HepG2 (cell line): ENCODE measurements around the gene CCDC177. TPM values are rescaled to one million over a fixed set of nuclear protein-coding genes. Genes with fewer than 3 reads are reported as not detected.

ENCODE experiments used
- ATAC-seq: fragments of 200-7000 bp; cut with Tn5 transposase; 3 replicates; pipeline ENCODE4 v1.9.1; 2020; ENCODE audit warnings: mild to moderate bottlenecking, moderate library complexity
- BruUV-seq: library from RNA; stranded (reverse); fragments of 400-500 nt; replicated peaks from 2 replicates; lab custom pipeline; 2021; lab: Mats Ljungman, UMichigan
- CTCF ChIA-PET: fragments of 300-600 bp; formaldehyde crosslinking; extraction: SDS; loops from one replicate; lab custom pipeline; 2021; ENCODE audit warnings: low total read pairs, inconsistent platforms, low intra/inter-chr PET ratio; lab: Yijun Ruan, JAX
- POLR2A ChIA-PET: fragments of 350-600 bp; sonication (Branson Sonifier 250); formaldehyde crosslinking; loops from one replicate; lab custom pipeline; 2020; ENCODE audit warnings: antibody characterized with exemption, inconsistent platforms; lab: Yijun Ruan, JAX
- DNase-seq: peaks from one replicate; pipeline ENCODE4 v3.0.0-alpha.2; 2015; ENCODE audit warnings: low spot score
- FAIRE-seq: peaks from 3 replicates; lab custom pipeline; 2011; peaks lifted over from hg19 to GRCh38; lab: Jason Lieb, UNC
- H2AFZ ChIP-seq: one replicate; pipeline ENCODE4 v1.6.1; 2011; ENCODE audit warnings: low read length, inconsistent platforms
- H3K27ac ChIP-seq: fragments of 300-600 bp; 3 replicates; pipeline ENCODE4 v1.8.0; 2011; ENCODE audit warnings: mixed run types, mild to moderate bottlenecking, mixed read lengths, low read length, inconsistent platforms; ENCODE audit not compliant: insufficient read depth; ENCODE audit errors: extremely low read length
- H3K27me3 ChIP-seq, 2 experiments: fragments of 200-600 bp in 1 of 2; 2 replicates in 1 of 2; 3 replicates in 1 of 2; pipeline versions ENCODE4 v1.6.0 to v1.8.0; 2011; ENCODE audit warnings: low read length in 2 of 2, mild to moderate bottlenecking in 2 of 2, moderate library complexity in 2 of 2, inconsistent platforms in 1 of 2; ENCODE audit not compliant: insufficient read depth in 2 of 2, control insufficient read depth in 1 of 2
- H3K36me3 ChIP-seq, 2 experiments: fragments of 200-600 bp in 1 of 2; replicated peaks in 1 of 2; 2 replicates in 1 of 2; 3 replicates in 1 of 2; pipeline versions ENCODE4 v1.5.1 to v1.8.0; 2011; ENCODE audit warnings: low read length in 2 of 2, inconsistent platforms in 1 of 2; ENCODE audit not compliant: insufficient read depth in 2 of 2, control insufficient read depth in 1 of 2
- H3K4me1 ChIP-seq: 2 replicates; pipeline ENCODE4 v1.5.1; 2012; ENCODE audit warnings: low read length, inconsistent platforms; ENCODE audit not compliant: insufficient read depth
- H3K4me2 ChIP-seq: 2 replicates; pipeline ENCODE4 v1.6.0; 2011; ENCODE audit warnings: low read depth, low read length, inconsistent platforms
- H3K4me3 ChIP-seq, 3 experiments: fragments of 200-600 bp in 1 of 3; sonication (generic), shearing (Covaris generic) in 1 of 3; replicated peaks in 1 of 3; 2 replicates each; pipeline ENCODE4 v1.5.1; 2011 to 2016; ENCODE audit warnings: low read length in 3 of 3, inconsistent platforms in 2 of 3, low read depth in 2 of 3, mild to moderate bottlenecking in 2 of 3, control low read depth in 1 of 3, mixed read lengths in 1 of 3; ENCODE audit not compliant: insufficient read depth in 1 of 3
- H3K79me2 ChIP-seq: one replicate; pipeline ENCODE4 v1.6.1; 2011; ENCODE audit warnings: low read length, inconsistent platforms; ENCODE audit not compliant: insufficient read depth
- H3K9ac ChIP-seq: 2 replicates; pipeline ENCODE4 v1.6.0; 2011; ENCODE audit warnings: mild to moderate bottlenecking, low read depth, low read length, inconsistent platforms; ENCODE audit not compliant: insufficient read depth
- H3K9me3 ChIP-seq: 2 replicates; pipeline ENCODE4 v1.5.1; 2012; ENCODE audit warnings: mild to moderate bottlenecking, low read length
- H4K20me1 ChIP-seq: 2 replicates; pipeline ENCODE4 v1.6.0; 2011; ENCODE audit warnings: inconsistent platforms, mild to moderate bottlenecking, low read length, moderate library complexity; ENCODE audit not compliant: insufficient read depth
- DR1 ChIP-seq: sonication (generic); formaldehyde crosslinking; IDR thresholded peaks from 2 replicates; pipeline ENCODE4 v1.8.0; 2021; ENCODE audit warnings: mild to moderate bottlenecking, missing genetic modification reagents, inconsistent platforms
- FOXK2 ChIP-seq: fragments of 450-650 bp; IDR thresholded peaks from 2 replicates; pipeline ENCODE4 v1.6.1; 2016
- GABPB1 ChIP-seq: IDR thresholded peaks from 2 replicates; pipeline ENCODE4 v1.6.1; 2016; ENCODE audit warnings: mild to moderate bottlenecking, missing genetic modification reagents, moderate library complexity, missing compliant biosample characterization
- JUNB ChIP-seq: sonication (generic); formaldehyde crosslinking; IDR thresholded peaks from 2 replicates; pipeline ENCODE4 v1.8.0; 2022; ENCODE audit warnings: missing genetic modification reagents, mild to moderate bottlenecking, borderline replicate concordance
- MIER2 ChIP-seq: IDR thresholded peaks from 2 replicates; pipeline ENCODE4 v1.6.1; 2016; ENCODE audit warnings: missing biosample characterization, missing genetic modification reagents
- NCOA2 ChIP-seq: sonication (generic); formaldehyde crosslinking; IDR thresholded peaks from 2 replicates; pipeline ENCODE4 v1.8.0; 2022; ENCODE audit warnings: inconsistent platforms
- NR2F2 ChIP-seq: IDR thresholded peaks from 2 replicates; pipeline ENCODE4 v1.6.1; 2012; ENCODE audit warnings: low read depth, inconsistent platforms, borderline replicate concordance
- SOX6 ChIP-seq, 2 experiments: fragments of 450-650 bp in 1 of 2; sonication (generic) in 1 of 2; formaldehyde crosslinking in 1 of 2; IDR thresholded peaks; 2 replicates each; pipeline versions ENCODE4 v1.4.0 to v1.6.1; 2017 to 2020; ENCODE audit warnings: antibody characterized with exemption in 1 of 2, mild to moderate bottlenecking in 1 of 2, missing genetic modification reagents in 1 of 2
- SP2 ChIP-seq: sonication (generic); formaldehyde crosslinking; IDR thresholded peaks from 2 replicates; pipeline ENCODE4 v1.5.1; 2020; ENCODE audit warnings: mild to moderate bottlenecking, missing genetic modification reagents
- SYNCRIP ChIP-seq: fragments of 200-400 bp; formaldehyde crosslinking; IDR thresholded peaks from 2 replicates; pipeline ENCODE4 v1.6.1; 2018; ENCODE audit warnings: mild to moderate bottlenecking, low read depth, low read length; ENCODE audit not compliant: insufficient read depth
- ZNF570 ChIP-seq: sonication (generic); formaldehyde crosslinking; IDR thresholded peaks from 2 replicates; pipeline ENCODE4 v1.4.0; 2020; ENCODE audit warnings: mild to moderate bottlenecking, missing genetic modification reagents, borderline replicate concordance
- ZNF614 ChIP-seq: IDR thresholded peaks from 2 replicates; pipeline ENCODE4 v1.6.1; 2018; ENCODE audit warnings: missing biosample characterization, missing genetic modification reagents, inconsistent platforms, borderline replicate concordance
- ZNF747 ChIP-seq: sonication (generic); formaldehyde crosslinking; IDR thresholded peaks from 2 replicates; pipeline ENCODE4 v1.8.1; 2023; ENCODE audit warnings: missing genetic modification reagents, mild to moderate bottlenecking, borderline replicate concordance
- ZNF879 ChIP-seq: sonication (generic); formaldehyde crosslinking; IDR thresholded peaks from 2 replicates; pipeline ENCODE4 v1.8.1; 2023; ENCODE audit warnings: missing genetic modification reagents
- ZZZ3 ChIP-seq: sonication (generic); formaldehyde crosslinking; IDR thresholded peaks from 2 replicates; pipeline ENCODE4 v1.4.0; 2020; ENCODE audit warnings: missing genetic modification reagents, mild to moderate bottlenecking, borderline replicate concordance
- WGBS: methylation state at CpG from one replicate; pipeline ENCODE4 v1.1.6; 2017; ENCODE audit warnings: low lambda C conversion rate; 5-methylcytosine and 5-hydroxymethylcytosine counted together
- in situ Hi-C: cut with HindIII; loops from 2 replicates; pipeline ENCODE4 v1.10.0; 2017; ENCODE audit warnings: low pct_unique_long_range_greater_than_20kb; ENCODE audit not compliant: extremely low pct_ligation_motif_present
- intact Hi-C: fragments of 100-400 bp; cut with micrococcal nuclease; formaldehyde crosslinking; loops from one replicate; pipeline ENCODE4 v1.10.0; 2022; ENCODE audit not compliant: unreplicated experiment
- polyA plus RNA-seq, 8 experiments: library from polyadenylated mRNA; depleted of rRNA in 3 of 8; stranded (reverse) in 7 of 8; unstranded in 1 of 8; fragments of >200 nt; fragmentation: Illumina TruSeq in 4 of 8; extraction: Trizol in 4 of 8; gene quantifications; 2 replicates each; pipeline versions ENCODE4 v1.2.1 to v1.2.3, GENCODE V29; 2011 to 2016; ENCODE audit warnings: low read depth in 4 of 8, missing spikeins in 1 of 8, mixed read lengths in 1 of 8; ENCODE audit not compliant: insufficient read depth in 1 of 8
- total RNA-seq, 5 experiments: library from RNA; depleted of rRNA; stranded (reverse); fragments of >200 nt; fragmentation: Illumina TruSeq; extraction: Trizol; gene quantifications; 2 replicates each; pipeline ENCODE4 v1.2.3, GENCODE V29; 2016; ENCODE audit warnings: low read depth in 1 of 5
- TF ChIP-seq, protein P1 (sequence below): sonication (generic); formaldehyde crosslinking; IDR thresholded peaks from 2 replicates; pipeline ENCODE4 v1.4.0; 2020; ENCODE audit warnings: missing genetic modification reagents
- TF ChIP-seq, protein P2 (sequence below): sonication (generic); formaldehyde crosslinking; conservative IDR thresholded peaks from 2 replicates; pipeline ENCODE4 v1.4.0; 2020; ENCODE audit warnings: missing genetic modification reagents
- TF ChIP-seq, protein P3 (sequence below): sonication (generic); formaldehyde crosslinking; IDR thresholded peaks from 2 replicates; pipeline ENCODE4 v1.8.0; 2022; ENCODE audit warnings: mild to moderate bottlenecking, missing genetic modification reagents; ENCODE audit not compliant: insufficient replicate concordance
- TF ChIP-seq, protein P4 (sequence below): sonication (generic); formaldehyde crosslinking; IDR thresholded peaks from 2 replicates; pipeline ENCODE4 v1.5.0; 2020; ENCODE audit warnings: missing genetic modification reagents, mild to moderate bottlenecking, borderline replicate concordance

The CCDC177 gene
- total and polyA plus RNA-seq, 2 of the 13 experiments (the other 11 are each of a cell fraction or from before 2014, with no cell fraction given) = not detected

DNA sequence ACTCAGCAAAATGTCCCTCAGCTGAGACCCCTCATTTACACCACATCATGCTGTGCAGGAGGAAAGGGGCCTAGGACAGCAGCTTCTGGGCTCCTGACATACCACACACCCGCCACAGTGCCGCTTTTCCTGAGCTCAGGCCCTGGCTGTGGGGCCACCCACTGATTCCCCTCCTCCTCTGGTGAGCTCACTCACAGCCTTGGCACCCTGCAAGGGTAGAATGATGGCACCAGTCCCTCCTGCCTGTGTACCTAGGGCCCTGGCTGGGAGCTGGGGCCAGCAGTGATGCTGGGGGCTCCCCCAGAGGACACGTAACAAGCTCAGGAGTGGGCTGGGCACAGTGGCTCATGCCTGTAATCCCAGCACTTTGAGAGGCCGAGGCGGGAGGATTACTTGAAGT, 45.7 kb downstream of the CCDC177 start:
- H3K4me3 ChIP-seq = no peak overlapping the region
- BruUV-seq = no TSS peak
- peaks cover 5 to 19% of the 10 kb centered on the region in 2 experiments; a peak in 2 of 5 replicates for H3K27me3 ChIP-seq
- H3K36me3 ChIP-seq = no peaks in the 10 kb centered on the region
- no peak overlapping the region for H3K4me2 ChIP-seq
- no peaks in the 10 kb centered on the region; the same call in 1 of the 2 replicates for H4K20me1 ChIP-seq
- no peak for FAIRE-seq
- WGBS = 45% methylated on average over 3 of the region's 5 CpGs
- ChIA-PET CTCF (no interaction called here), POLR2A (no interaction called here)
- H3K27ac ChIP-seq = no peak overlapping the region
- DNase-seq = no peak
- no peaks in the 10 kb centered on the region for H3K79me2 ChIP-seq
- H3K9ac ChIP-seq = no peak overlapping the region
- in situ Hi-C loops (no loop called here), intact Hi-C loops (no loop called here)
- no peak overlapping the region for H2AFZ ChIP-seq
- no peak for ATAC-seq
- TF ChIP-seq, protein P1, sequence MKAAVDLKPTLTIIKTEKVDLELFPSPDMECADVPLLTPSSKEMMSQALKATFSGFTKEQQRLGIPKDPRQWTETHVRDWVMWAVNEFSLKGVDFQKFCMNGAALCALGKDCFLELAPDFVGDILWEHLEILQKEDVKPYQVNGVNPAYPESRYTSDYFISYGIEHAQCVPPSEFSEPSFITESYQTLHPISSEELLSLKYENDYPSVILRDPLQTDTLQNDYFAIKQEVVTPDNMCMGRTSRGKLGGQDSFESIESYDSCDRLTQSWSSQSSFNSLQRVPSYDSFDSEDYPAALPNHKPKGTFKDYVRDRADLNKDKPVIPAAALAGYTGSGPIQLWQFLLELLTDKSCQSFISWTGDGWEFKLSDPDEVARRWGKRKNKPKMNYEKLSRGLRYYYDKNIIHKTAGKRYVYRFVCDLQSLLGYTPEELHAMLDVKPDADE (CRISPR knock-in tag) = no peak
- no peak for TF ChIP-seq NCOA2 (CRISPR knock-in tag)
- TF ChIP-seq MIER2 (CRISPR knock-in tag) = no peak
- no peak for TF ChIP-seq SYNCRIP
- no peak for TF ChIP-seq DR1 (CRISPR knock-in tag)
- no peak for TF ChIP-seq NR2F2
- TF ChIP-seq ZZZ3 (CRISPR knock-in tag) = no peak
- TF ChIP-seq JUNB (CRISPR knock-in tag) = no peak
- TF ChIP-seq ZNF747 = no peak
- TF ChIP-seq, protein P2, sequence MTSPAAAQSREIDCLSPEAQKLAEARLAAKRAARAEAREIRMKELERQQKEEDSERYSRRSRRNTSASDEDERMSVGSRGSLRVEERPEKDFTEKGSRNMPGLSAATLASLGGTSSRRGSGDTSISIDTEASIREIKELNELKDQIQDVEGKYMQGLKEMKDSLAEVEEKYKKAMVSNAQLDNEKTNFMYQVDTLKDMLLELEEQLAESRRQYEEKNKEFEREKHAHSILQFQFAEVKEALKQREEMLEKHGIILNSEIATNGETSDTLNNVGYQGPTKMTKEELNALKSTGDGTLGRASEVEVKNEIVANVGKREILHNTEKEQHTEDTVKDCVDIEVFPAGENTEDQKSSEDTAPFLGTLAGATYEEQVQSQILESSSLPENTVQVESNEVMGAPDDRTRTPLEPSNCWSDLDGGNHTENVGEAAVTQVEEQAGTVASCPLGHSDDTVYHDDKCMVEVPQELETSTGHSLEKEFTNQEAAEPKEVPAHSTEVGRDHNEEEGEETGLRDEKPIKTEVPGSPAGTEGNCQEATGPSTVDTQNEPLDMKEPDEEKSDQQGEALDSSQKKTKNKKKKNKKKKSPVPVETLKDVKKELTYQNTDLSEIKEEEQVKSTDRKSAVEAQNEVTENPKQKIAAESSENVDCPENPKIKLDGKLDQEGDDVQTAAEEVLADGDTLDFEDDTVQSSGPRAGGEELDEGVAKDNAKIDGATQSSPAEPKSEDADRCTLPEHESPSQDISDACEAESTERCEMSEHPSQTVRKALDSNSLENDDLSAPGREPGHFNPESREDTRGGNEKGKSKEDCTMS (CRISPR knock-in tag) = no peak
- TF ChIP-seq FOXK2 = no peak
- TF ChIP-seq ZNF879 (CRISPR knock-in tag) = no peak
- no peak for TF ChIP-seq ZNF570 (CRISPR knock-in tag)
- no peak for TF ChIP-seq GABPB1
- TF ChIP-seq SOX6 (IDR thresholded peaks at IDR 0.05) = no peak
- TF ChIP-seq SOX6 (CRISPR knock-in tag; IDR thresholded peaks at IDR 0.05) = no peak
- TF ChIP-seq, protein P3, sequence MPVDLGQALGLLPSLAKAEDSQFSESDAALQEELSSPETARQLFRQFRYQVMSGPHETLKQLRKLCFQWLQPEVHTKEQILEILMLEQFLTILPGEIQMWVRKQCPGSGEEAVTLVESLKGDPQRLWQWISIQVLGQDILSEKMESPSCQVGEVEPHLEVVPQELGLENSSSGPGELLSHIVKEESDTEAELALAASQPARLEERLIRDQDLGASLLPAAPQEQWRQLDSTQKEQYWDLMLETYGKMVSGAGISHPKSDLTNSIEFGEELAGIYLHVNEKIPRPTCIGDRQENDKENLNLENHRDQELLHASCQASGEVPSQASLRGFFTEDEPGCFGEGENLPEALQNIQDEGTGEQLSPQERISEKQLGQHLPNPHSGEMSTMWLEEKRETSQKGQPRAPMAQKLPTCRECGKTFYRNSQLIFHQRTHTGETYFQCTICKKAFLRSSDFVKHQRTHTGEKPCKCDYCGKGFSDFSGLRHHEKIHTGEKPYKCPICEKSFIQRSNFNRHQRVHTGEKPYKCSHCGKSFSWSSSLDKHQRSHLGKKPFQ (CRISPR knock-in tag) = no peak
- no peak for TF ChIP-seq SP2
- no peak for TF ChIP-seq ZNF614 (CRISPR knock-in tag)
- TF ChIP-seq, protein P4, sequence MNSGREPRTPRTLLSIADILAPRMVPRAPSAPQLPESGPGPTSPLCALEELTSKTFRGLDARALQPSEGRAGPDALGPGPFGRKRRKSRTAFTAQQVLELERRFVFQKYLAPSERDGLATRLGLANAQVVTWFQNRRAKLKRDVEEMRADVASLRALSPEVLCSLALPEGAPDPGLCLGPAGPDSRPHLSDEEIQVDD (CRISPR knock-in tag) = no peak
- TF ChIP-seq, all 625 proteins: peak for 0
- Histone ChIP-seq H3K4me1 (no peaks in the 10 kb centered on the region), H3K9me3 (no peaks in the 10 kb centered on the region)
